Lower lobe of right lung (tissue), 2 donors: ENCODE results near the gene ARHGEF9. TPM values are rescaled to one million over a fixed set of nuclear protein-coding genes. Genes with fewer than 3 reads are reported as not detected.

Source experiments
- ATAC-seq, 2 donors: fragments of 200-7000 bp; cut with Tn5 transposase; one replicate each; pipeline ENCODE4 v1.9.1; 2020 to 2022; ENCODE audit warnings: mild to moderate bottlenecking in 2 of 2, moderate library complexity in 2 of 2
- DNase-seq: peaks from one replicate; pipeline ENCODE4 v3.0.0-alpha.2; 2020
- H3K27ac ChIP-seq: fragments of 200-600 bp; one replicate; pipeline ENCODE4 v1.8.0; 2022
- H3K27me3 ChIP-seq: fragments of 200-600 bp; one replicate; pipeline ENCODE4 v1.8.0; 2022; ENCODE audit warnings: low read depth
- H3K36me3 ChIP-seq: fragments of 200-600 bp; one replicate; pipeline ENCODE4 v1.8.0; 2022; ENCODE audit warnings: mild to moderate bottlenecking
- H3K4me1 ChIP-seq: fragments of 200-600 bp; one replicate; pipeline ENCODE4 v1.8.0; 2022
- H3K4me3 ChIP-seq: fragments of 200-600 bp; one replicate; pipeline ENCODE4 v1.8.0; 2022; ENCODE audit warnings: mild to moderate bottlenecking
- H3K9me3 ChIP-seq: fragments of 200-600 bp; one replicate; pipeline ENCODE4 v1.8.0; 2022
- CTCF ChIP-seq: fragments of 200-600 bp; IDR thresholded peaks from one replicate; pipeline ENCODE4 v1.8.0; 2022; ENCODE audit warnings: antibody characterized with exemption, mild to moderate bottlenecking
- intact Hi-C: fragments of 100-400 bp; cut with DNase I; formaldehyde crosslinking; loops from one replicate; pipeline ENCODE4 v1.11.0; 2022
- microRNA-seq: library from miRNA; unstranded; fragments of <30 nt; microRNA quantifications from one replicate; pipeline ENCODE4 v1.2.0, GENCODE V29; 2020; ENCODE audit warnings: borderline number of aligned reads
- total RNA-seq: library from RNA; stranded (reverse); fragmentation: NEBNext Ultra II Directional; extraction: Animal tissue kit (Norgen Biotek cat#: 25700); gene quantifications from one replicate; pipeline ENCODE4 v1.2.1, GENCODE V29; 2021
- donor health status: DM: no; HTN: yes; CAD: no; lungs with severe emphysema.

ARHGEF9 gene
- total RNA-seq, 1 donor from 2014 or later: 20.8 TPM

GRCh38 chrX:63635750-63636149 is 149.3 kb downstream of the ARHGEF9 start:
- H3K4me3 ChIP-seq: no peak overlapping the region
- no peaks in the 10 kb centered on the region for H3K4me1 ChIP-seq
- H3K36me3 ChIP-seq: no peaks in the 10 kb centered on the region
- intact Hi-C loops: no loop called here
- no peak for TF ChIP-seq CTCF
- ATAC-seq (no peak), DNase-seq (peak; percentile 29)
- H3K9me3 ChIP-seq: no peaks in the 10 kb centered on the region
- H3K27me3 ChIP-seq: no peaks in the 10 kb centered on the region
- H3K27ac ChIP-seq: no peak overlapping the region

DNA sequence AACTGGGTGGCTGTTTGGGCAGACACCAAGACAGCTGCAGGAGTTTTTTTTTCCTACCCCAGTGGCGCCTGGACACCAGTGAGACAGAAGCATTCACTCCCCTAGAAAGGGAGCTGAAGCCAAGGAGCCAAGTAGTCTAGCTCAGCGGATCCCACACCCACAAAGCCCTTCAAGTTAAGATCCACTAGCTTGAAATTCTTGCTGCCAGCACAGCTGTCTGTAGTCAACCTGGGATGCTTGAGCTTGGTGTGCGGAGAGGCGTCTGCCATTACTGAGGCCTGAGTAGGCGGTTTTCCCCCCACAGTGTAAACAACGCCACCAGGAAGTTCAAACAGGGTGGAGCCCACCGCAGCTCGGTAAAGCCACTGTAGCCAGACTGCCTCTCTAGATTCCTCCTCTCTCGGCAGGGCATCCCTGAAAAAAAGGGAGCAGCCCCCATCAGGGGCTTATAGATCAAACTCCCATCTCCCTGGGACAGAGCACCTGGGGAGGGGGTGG is 171.4 kb downstream of the ARHGEF9 start:
- ATAC-seq (no peak), DNase-seq (no peak)
- no peaks in the 10 kb centered on the region for H3K9me3 ChIP-seq
- H3K4me1 ChIP-seq: no peaks in the 10 kb centered on the region
- H3K27ac ChIP-seq: no peak overlapping the region
- no peaks in the 10 kb centered on the region for H3K27me3 ChIP-seq
- no peaks in the 10 kb centered on the region for H3K36me3 ChIP-seq
- no peak for TF ChIP-seq CTCF
- H3K4me3 ChIP-seq: no peak overlapping the region
- intact Hi-C loops: no loop called here

GRCh38 chrX:63585936-63586335 is 199.1 kb downstream of the ARHGEF9 start:
- intact Hi-C loops: no loop called here
- ATAC-seq: no peak
- H3K27me3 ChIP-seq: no peaks in the 10 kb centered on the region
- no peaks in the 10 kb centered on the region for H3K9me3 ChIP-seq
- no peaks in the 10 kb centered on the region for H3K36me3 ChIP-seq
- TF ChIP-seq CTCF: no peak
- no peak overlapping the region for H3K27ac ChIP-seq
- H3K4me1 ChIP-seq: no peaks in the 10 kb centered on the region
- H3K4me3 ChIP-seq: no peak overlapping the region
- DNase-seq: no peak

Small RNAs within 50 kb of the gene (microRNA-seq; reads per million reads assigned to microRNA genes)
- gene MIR1468: 5.0 reads per million, percentile 3 among the genes with 10 or more reads in this experiment
